Cardiac muscle cell (in vitro differentiated cells and primary cell): Measurements from ENCODE around the gene MAD1L1. TPM values are rescaled to one million over a fixed set of nuclear protein-coding genes. Genes with fewer than 3 reads are reported as not detected.

Source experiments
- DNase-seq, 2 donors: peaks; one replicate each; pipeline versions ENCODE4 v3.0.0 to v3.0.0-alpha.2; 2010 to 2017; ENCODE audit warnings: low read depth in 1 of 2, low spot score in 1 of 2
- H3K27ac ChIP-seq: fragments of 200-600 bp; sonication (generic); 2 replicates; pipeline ENCODE4 v1.5.1; 2016
- H3K27me3 ChIP-seq: fragments of 200-600 bp; sonication (generic); 2 replicates; pipeline ENCODE4 v1.6.0; 2016; ENCODE audit warnings: control low read depth
- H3K36me3 ChIP-seq: fragments of 200-600 bp; sonication (generic); 2 replicates; pipeline ENCODE4 v1.5.1; 2016; ENCODE audit warnings: control low read depth
- H3K4me1 ChIP-seq: fragments of 200-600 bp; sonication (generic); 2 replicates; pipeline ENCODE4 v1.8.1; 2017; ENCODE audit warnings: low read depth, mild to moderate bottlenecking, mixed run types
- H3K4me3 ChIP-seq: fragments of 200-600 bp; sonication (generic); 2 replicates; pipeline ENCODE4 v1.5.1; 2016; ENCODE audit warnings: mild to moderate bottlenecking
- H3K9me3 ChIP-seq: fragments of 200-600 bp; sonication (generic); 2 replicates; pipeline ENCODE4 v1.5.1; 2017; ENCODE audit warnings: low read depth, mild to moderate bottlenecking, control low read depth
- CTCF ChIP-seq: IDR thresholded peaks from 2 replicates; pipeline ENCODE4 v1.5.1; 2012; ENCODE audit warnings: low read depth, mild to moderate bottlenecking, low read length
- polyA plus RNA-seq: library from polyadenylated mRNA; unstranded; fragments of >200 nt; fragmentation: Nextera tagmentation; extraction: Ambion mirVana; gene quantifications from 2 replicates; pipeline ENCODE4 v1.2.1, GENCODE V29; 2016
- total RNA-seq: library from RNA; depleted of rRNA; stranded (reverse); fragments of >200 nt; gene quantifications from 2 replicates; pipeline ENCODE4 v1.2.3, GENCODE V29; 2016

MAD1L1 gene
- total and polyA plus RNA-seq, 2 experiments from 2014 or later = 38.3 to 56.2 TPM

- no peaks in the 10 kb centered on the region for H3K4me1 ChIP-seq
- H3K27ac ChIP-seq = no peak overlapping the region
- no peak overlapping the region for H3K4me3 ChIP-seq
- H3K27me3 ChIP-seq = no peaks in the 10 kb centered on the region
- H3K36me3 ChIP-seq = no peaks in the 10 kb centered on the region
- no peak for DNase-seq
- no peaks in the 10 kb centered on the region for H3K9me3 ChIP-seq
- no peak for TF ChIP-seq CTCF
Measured at GRCh38 chr7:1886361-1887064, 346.2 kb downstream of the MAD1L1 start.

GRCh38 chr7:1885465-1886226 lies 347.1 kb downstream of the MAD1L1 start:
- Histone ChIP-seq H3K27me3 (no peaks in the 10 kb centered on the region), H3K9me3 (no peaks in the 10 kb centered on the region), H3K4me3 (no peak overlapping the region), H3K4me1 (no peaks in the 10 kb centered on the region), H3K27ac (no peak overlapping the region), H3K36me3 (no peaks in the 10 kb centered on the region)
- TF ChIP-seq CTCF = no peak
- no peak for DNase-seq

- TF ChIP-seq CTCF = no peak
- DNase-seq = no peak
- no peaks in the 10 kb centered on the region for H3K27me3 ChIP-seq
- H3K27ac ChIP-seq = no peak overlapping the region
- H3K9me3 ChIP-seq = no peaks in the 10 kb centered on the region
- no peaks in the 10 kb centered on the region for H3K36me3 ChIP-seq
- H3K4me1 ChIP-seq = no peaks in the 10 kb centered on the region
- H3K4me3 ChIP-seq = no peak overlapping the region
Measured at GRCh38 chr7:1884583-1885350, 348.0 kb downstream of the MAD1L1 start.

DNA sequence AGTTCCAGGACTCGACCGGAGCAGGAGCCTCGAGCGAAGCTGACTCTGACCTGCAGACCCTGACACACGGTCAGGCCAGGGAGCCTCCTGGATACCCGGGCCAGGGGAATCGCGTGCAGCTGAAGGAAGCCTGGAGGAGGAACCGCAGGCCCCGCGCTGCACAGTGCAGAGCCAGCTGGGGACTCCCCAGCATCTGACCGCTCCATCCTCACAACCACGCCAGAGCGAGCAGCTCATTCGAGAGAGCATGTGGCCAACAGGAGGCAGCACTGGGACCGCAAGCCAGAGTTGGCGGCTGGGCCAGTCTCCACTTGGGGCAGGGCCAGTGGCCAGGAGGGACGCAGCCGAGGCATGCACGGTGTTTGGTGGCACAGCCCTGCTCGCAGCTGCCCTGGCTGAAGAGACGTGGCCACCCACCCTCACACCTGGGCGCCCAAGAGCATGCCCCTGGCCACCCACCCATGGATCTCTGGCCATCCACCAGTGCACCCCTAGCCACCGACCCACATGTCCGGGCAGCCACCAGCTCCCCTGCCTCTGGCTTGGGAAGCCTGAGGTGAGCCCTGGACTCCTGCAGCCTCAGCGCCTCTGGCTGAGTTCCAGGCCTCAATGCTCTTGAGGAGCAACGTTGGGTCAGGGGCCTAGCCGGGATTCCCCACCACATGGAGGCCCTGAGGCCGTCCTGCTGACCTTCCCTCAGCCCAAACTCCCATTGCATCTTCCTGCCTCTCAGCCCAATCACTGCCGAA lies 348.7 kb downstream of the MAD1L1 start:
- Histone ChIP-seq H3K27me3 (no peaks in the 10 kb centered on the region), H3K4me3 (no peak overlapping the region), H3K27ac (no peak overlapping the region), H3K9me3 (no peaks in the 10 kb centered on the region), H3K36me3 (no peaks in the 10 kb centered on the region), H3K4me1 (no peaks in the 10 kb centered on the region)
- no peak for DNase-seq
- no peak for TF ChIP-seq CTCF
